Caco-2 (cell line): ENCODE measurements around the gene ZNF219. TPM values are rescaled to one million over a fixed set of nuclear protein-coding genes. Genes with fewer than 3 reads are reported as not detected.

Source experiments
- BruUV-seq: library from RNA; stranded (reverse); fragments of 400-500 nt; replicated peaks from 2 replicates; lab custom pipeline; 2021; lab: Mats Ljungman, UMichigan
- CTCF ChIA-PET: fragments of 300-600 bp; sonication (Branson Sonifier 250); formaldehyde crosslinking; loops from one replicate; lab custom pipeline; 2022; ENCODE audit warnings: antibody characterized with exemption; lab: Charles Lee
- POLR2A ChIA-PET: fragments of 300-600 bp; sonication (Branson Sonifier 250); formaldehyde crosslinking; loops from one replicate; lab custom pipeline; 2022; ENCODE audit warnings: antibody characterized with exemption; lab: Charles Lee
- DNase-seq, 2 experiments: peaks; one replicate each; pipeline versions ENCODE4 v3.0.0 to v3.0.0-alpha.2; 2020 to 2022
- H3K27me3 ChIP-seq: replicated peaks from 2 replicates; pipeline ENCODE4 v1.6.0; 2011; ENCODE audit warnings: low read length; ENCODE audit not compliant: control insufficient read depth, insufficient read depth
- H3K36me3 ChIP-seq: 2 replicates; pipeline ENCODE4 v1.5.1; 2011; ENCODE audit warnings: low read length; ENCODE audit not compliant: control insufficient read depth, insufficient read depth
- H3K4me1 ChIP-seq: fragments of 250-450 bp; sonication (Bioruptor Pico); 2 replicates; pipeline ENCODE4 v1.5.1; 2020; ENCODE audit warnings: mild to moderate bottlenecking
- H3K4me3 ChIP-seq: 2 replicates; pipeline ENCODE4 v1.5.1; 2011; ENCODE audit warnings: low read depth, mild to moderate bottlenecking, control low read depth, low read length
- H3K9me3 ChIP-seq: fragments of 250-450 bp; sonication (Bioruptor Pico); 2 replicates; pipeline ENCODE4 v1.5.1; 2020; ENCODE audit warnings: mild to moderate bottlenecking, moderate library complexity
- H3K27ac Mint-ChIP-seq: one replicate; pipeline ENCODE4 v1.8.0; 2022; ENCODE audit warnings: mixed read lengths; ENCODE audit not compliant: unreplicated experiment
- H3K27me3 Mint-ChIP-seq: one replicate; pipeline ENCODE4 v1.8.0; 2022; ENCODE audit warnings: mixed read lengths; ENCODE audit not compliant: insufficient read depth, unreplicated experiment
- H3K36me3 Mint-ChIP-seq: one replicate; pipeline ENCODE4 v1.8.0; 2022; ENCODE audit warnings: mild to moderate bottlenecking, mixed read lengths; ENCODE audit not compliant: insufficient read depth, unreplicated experiment
- H3K4me1 Mint-ChIP-seq: one replicate; pipeline ENCODE4 v1.8.0; 2022; ENCODE audit warnings: low read depth, mixed read lengths; ENCODE audit not compliant: unreplicated experiment
- H3K4me3 Mint-ChIP-seq: one replicate; pipeline ENCODE4 v1.8.0; 2022; ENCODE audit warnings: mild to moderate bottlenecking, moderate library complexity, mixed read lengths; ENCODE audit not compliant: unreplicated experiment
- H3K9me3 Mint-ChIP-seq: one replicate; pipeline ENCODE4 v1.8.0; 2022; ENCODE audit warnings: mixed read lengths; ENCODE audit not compliant: unreplicated experiment
- CTCF ChIP-seq, 2 experiments: fragments of 200-600 bp in 1 of 2; IDR thresholded peaks; 1 replicate in 1 of 2; 2 replicates in 1 of 2; pipeline versions ENCODE4 v1.5.1 to v1.8.0; 2011 to 2022; ENCODE audit warnings: antibody characterized with exemption in 1 of 2, control low read depth in 1 of 2, inconsistent platforms in 1 of 2, low read depth in 1 of 2, low read length in 1 of 2, mild to moderate bottlenecking in 1 of 2, moderate library complexity in 1 of 2; ENCODE audit not compliant: insufficient read depth in 1 of 2, severe bottlenecking in 1 of 2, unreplicated experiment in 1 of 2
- intact Hi-C: fragments of 100-400 bp; cut with micrococcal nuclease; formaldehyde crosslinking; loops from one replicate; pipeline ENCODE4 v1.10.0; 2022; ENCODE audit not compliant: unreplicated experiment
- total RNA-seq: library from RNA; stranded (reverse); gene quantifications from 2 replicates; pipeline ENCODE4 v1.2.3, GENCODE V29; 2022

Gene ZNF219
- total RNA-seq, 1 experiment from 2014 or later, result 35.2 TPM

- Histone ChIP-seq H3K27me3 (no peaks in the 10 kb centered on the region), H3K36me3 (peaks cover 4% of the 10 kb centered on the region), H3K4me1 (no peaks in the 10 kb centered on the region; the same call in 1 of the 2 replicates), H3K9me3 (no peaks in the 10 kb centered on the region), H3K4me3 (no peak overlapping the region)
- H3K9me3 Mint-ChIP-seq, result no peaks in the 10 kb centered on the region
- H3K4me1 Mint-ChIP-seq, result peaks cover 8% of the 10 kb centered on the region
- intact Hi-C loops, result no loop called here
- CTCF ChIA-PET, result interaction anchor here (0.9 to 1.6 kb wide), 5 partner anchors 15 to 75 kb away, joined by 4 to 7 read pairs (median 6); partner anchors contain the start of gene ARHGEF40
- no TSS peak for BruUV-seq
- no peaks in the 10 kb centered on the region for H3K27me3 Mint-ChIP-seq
- H3K27ac Mint-ChIP-seq, result peak overlapping the region; percentile 55
- no peak for DNase-seq
- no peak overlapping the region for H3K4me3 Mint-ChIP-seq
- TF ChIP-seq CTCF (IDR thresholded peaks at IDR 0.05; ENCODE audit: insufficient read depth in 1 of 2, low read depth in 1 of 2, low read length in 1 of 2, severe bottlenecking in 1 of 2, unreplicated experiment in 1 of 2), result no peak
- POLR2A ChIA-PET, result no interaction called here
- peaks cover 34% of the 10 kb centered on the region for H3K36me3 Mint-ChIP-seq
These were observed 8.6 kb downstream of the ZNF219 start for GRCh38 chr14:21089877-21090193.

GRCh38 chr14:21089271-21089670, 9.2 kb downstream of the ZNF219 start:
- no peak for TF ChIP-seq CTCF (IDR thresholded peaks at IDR 0.05; ENCODE audit: insufficient read depth in 1 of 2, low read depth in 1 of 2, low read length in 1 of 2, severe bottlenecking in 1 of 2, unreplicated experiment in 1 of 2)
- H3K27me3 ChIP-seq, result no peaks in the 10 kb centered on the region
- no peaks in the 10 kb centered on the region for H3K27me3 Mint-ChIP-seq
- H3K36me3 Mint-ChIP-seq, result peaks cover 34% of the 10 kb centered on the region
- H3K9me3 ChIP-seq, result no peaks in the 10 kb centered on the region
- no peak overlapping the region for H3K4me3 ChIP-seq
- H3K9me3 Mint-ChIP-seq, result no peaks in the 10 kb centered on the region
- no TSS peak for BruUV-seq
- no peaks in the 10 kb centered on the region; the same call in 1 of the 2 replicates for H3K4me1 ChIP-seq
- intact Hi-C loops, result no loop called here
- H3K4me3 Mint-ChIP-seq, result no peak overlapping the region
- DNase-seq, result no peak
- peak overlapping the region; percentile 24 for H3K27ac Mint-ChIP-seq
- POLR2A ChIA-PET, result no interaction called here
- peaks cover 4% of the 10 kb centered on the region for H3K36me3 ChIP-seq
- CTCF ChIA-PET, result interaction anchor here (0.7 to 1.7 kb wide), 4 partner anchors 8 to 21 kb away, joined by 3 to 7 read pairs (median 4); no protein-coding TSS in a partner anchor
- peaks cover 9% of the 10 kb centered on the region for H3K4me1 Mint-ChIP-seq

- Mint-ChIP-seq H3K36me3 (peaks cover 34% of the 10 kb centered on the region), H3K9me3 (no peaks in the 10 kb centered on the region), H3K27me3 (no peaks in the 10 kb centered on the region), H3K4me1 (peaks cover 8% of the 10 kb centered on the region), H3K27ac (peak overlapping the region; percentile 24), H3K4me3 (no peak overlapping the region)
- Histone ChIP-seq H3K4me3 (no peak overlapping the region), H3K9me3 (no peaks in the 10 kb centered on the region), H3K36me3 (peaks cover 4% of the 10 kb centered on the region), H3K27me3 (no peaks in the 10 kb centered on the region), H3K4me1 (no peaks in the 10 kb centered on the region; the same call in 1 of the 2 replicates)
- no TSS peak for BruUV-seq
- ChIA-PET CTCF (interaction anchor here (1.5 to 1.7 kb wide), 3 partner anchors 9 to 20 kb away, joined by 3 to 7 read pairs (median 4); no protein-coding TSS in a partner anchor), POLR2A (no interaction called here)
- intact Hi-C loops, result no loop called here
- TF ChIP-seq CTCF (IDR thresholded peaks at IDR 0.05; ENCODE audit: insufficient read depth in 1 of 2, low read depth in 1 of 2, low read length in 1 of 2, severe bottlenecking in 1 of 2, unreplicated experiment in 1 of 2), result no peak
- no peak for DNase-seq
These were observed 9.8 kb downstream of the ZNF219 start for GRCh38 chr14:21088687-21089086.
